SK-N-SH (cell line): Measurements from ENCODE around the gene FGFBP2.

Experiments used
- FOXJ3 ChIP-seq: sonication (generic); formaldehyde crosslinking; IDR thresholded peaks from 2 replicates; pipeline ENCODE4 v1.5.1; 2020; ENCODE audit warnings: mild to moderate bottlenecking, missing genetic modification reagents
- TEAD4 ChIP-seq: IDR thresholded peaks from 2 replicates; pipeline ENCODE4 v1.4.0; 2012; ENCODE audit warnings: mild to moderate bottlenecking, borderline replicate concordance; ENCODE audit not compliant: insufficient read depth

GRCh38 chr4:15992167-15992485 lies 29.2 kb upstream of the FGFBP2 start:
- TF ChIP-seq FOXJ3 (CRISPR knock-in tag) (no peak), TEAD4 (no peak)
